ENCODE data around the gene PRPF6.

PRPF6 gene

DNA sequence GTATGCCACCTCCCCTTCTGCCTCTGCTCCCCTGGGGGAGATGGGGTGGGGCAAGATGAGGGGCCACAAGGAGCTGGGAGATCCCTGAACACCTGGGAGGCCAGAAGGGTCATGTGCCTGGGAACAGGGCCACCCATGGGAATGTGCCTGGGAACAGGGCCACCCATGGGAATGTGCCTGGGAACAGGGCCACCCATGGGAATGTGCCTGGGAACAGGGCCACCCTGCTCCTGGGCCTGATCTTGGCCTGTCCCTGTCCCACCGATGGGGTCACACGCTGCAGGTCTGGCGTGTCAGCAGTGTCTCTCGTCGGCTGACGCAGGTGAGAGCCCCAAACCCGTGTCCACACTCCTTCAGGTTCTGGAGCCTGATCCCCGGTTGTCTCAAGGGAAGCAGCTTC lies 94.0 kb downstream of the PRPF6 start:
- H3K4me3 ChIP-seq (ENCODE audit: low read depth, low read length), result no peak overlapping the region

DNA sequence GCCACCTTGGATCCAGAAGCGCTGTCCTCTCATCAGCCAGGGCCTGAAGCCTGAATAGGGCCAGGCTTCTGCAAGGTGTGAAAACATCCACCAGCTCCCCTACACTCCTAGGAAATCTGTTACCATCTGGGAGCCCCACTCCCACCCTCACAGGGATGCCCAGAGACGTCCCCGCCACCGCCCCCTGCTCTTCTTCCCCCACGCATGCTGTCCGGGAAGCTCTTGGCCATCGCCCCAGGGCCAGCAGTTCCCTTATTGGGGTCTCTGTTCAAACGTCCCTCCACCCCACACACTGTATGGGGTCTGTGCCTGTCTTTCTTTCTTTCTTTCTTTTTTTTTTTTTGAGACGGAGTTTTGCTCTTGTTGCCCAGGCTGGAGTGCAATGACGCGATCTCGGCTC lies 94.6 kb downstream of the PRPF6 start:
- H3K4me3 ChIP-seq (ENCODE audit: low read depth, low read length), result no peak overlapping the region

DNA sequence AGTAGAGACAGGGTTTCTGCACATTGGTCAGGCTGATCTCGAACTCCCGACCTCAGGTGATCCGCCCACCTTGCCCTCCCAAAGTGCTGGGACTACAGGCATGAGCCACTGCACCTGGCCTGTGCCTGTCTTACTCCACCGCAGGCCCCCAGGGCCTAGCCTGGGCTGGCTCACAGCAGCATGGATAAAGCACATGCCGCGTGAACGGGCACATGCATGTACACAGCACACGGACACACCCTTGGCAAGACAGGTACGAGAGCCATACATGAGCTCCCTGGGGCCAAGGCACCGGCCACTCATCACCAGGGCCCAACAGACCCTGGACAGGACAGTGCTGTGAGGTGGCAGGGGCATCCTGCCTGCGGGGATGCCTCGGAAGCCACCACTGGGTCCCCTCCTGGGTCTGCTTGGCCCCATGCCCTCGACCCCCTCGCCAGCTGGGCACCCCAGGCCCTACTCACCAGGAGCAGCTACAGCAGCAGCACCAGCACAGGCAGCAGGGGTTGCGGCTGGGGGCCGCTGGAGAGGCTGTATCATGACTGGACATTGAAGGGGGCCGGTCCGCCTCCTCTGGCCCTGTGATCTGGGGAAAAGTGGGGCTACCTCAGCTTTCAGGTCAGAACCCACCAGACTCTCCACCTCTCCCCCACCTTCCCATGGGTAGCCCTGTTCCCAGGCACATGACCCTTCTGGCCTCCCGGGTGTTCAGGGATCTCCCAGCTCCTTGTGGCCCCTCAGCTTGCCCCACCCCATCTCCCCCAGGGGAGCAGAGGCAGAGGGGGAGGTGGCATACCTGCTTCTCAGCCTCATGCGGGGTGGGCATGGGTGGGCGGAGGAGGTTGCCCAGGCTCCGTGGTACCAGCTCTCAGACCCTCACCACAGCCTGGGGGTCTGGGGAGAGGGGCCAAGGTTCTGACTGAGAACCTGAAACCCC lies 95.4 kb downstream of the PRPF6 start:
- H3K4me3 ChIP-seq (ENCODE audit: low read depth, low read length), result no peak overlapping the region

DNA sequence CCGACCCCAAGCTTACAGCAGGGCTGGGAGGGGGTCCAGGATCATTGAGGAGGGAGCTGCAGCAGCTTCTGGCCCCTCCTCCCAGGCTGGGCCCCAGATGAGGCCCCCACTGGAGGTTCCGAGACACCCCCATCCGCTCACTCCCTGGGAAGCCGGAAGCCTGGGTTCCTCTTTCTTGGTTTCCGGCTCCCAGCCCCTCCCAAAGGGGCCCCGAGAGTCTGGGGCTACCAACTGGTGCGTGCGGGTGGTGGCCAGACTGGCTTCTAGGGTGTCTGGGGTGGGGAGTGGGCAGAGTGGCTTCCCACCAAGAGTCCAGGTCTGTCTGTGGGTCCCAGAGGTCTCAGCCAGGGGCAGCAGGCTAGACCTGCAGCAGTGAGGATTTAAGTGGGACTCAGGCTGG lies 96.2 kb downstream of the PRPF6 start:
- H3K4me3 ChIP-seq (ENCODE audit: low read depth, low read length), result no peak overlapping the region

DNA sequence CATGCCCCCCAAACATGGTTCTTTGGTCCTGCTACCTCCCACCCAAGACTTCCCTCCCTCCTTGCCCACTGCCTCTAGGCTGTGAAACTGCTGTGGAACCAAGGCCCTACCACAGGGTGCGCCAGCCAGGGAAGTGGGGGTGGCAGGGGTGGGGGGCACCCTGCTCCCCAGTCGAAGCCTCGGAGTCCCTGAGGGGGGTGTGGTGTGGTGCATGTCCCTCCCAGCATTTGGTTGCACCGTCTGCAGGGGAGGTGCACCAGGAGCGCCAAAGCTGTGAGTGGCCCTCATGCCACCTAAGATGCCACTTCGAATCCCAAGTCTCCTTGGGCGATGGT lies 96.6 kb downstream of the PRPF6 start:
- no peak overlapping the region for H3K4me3 ChIP-seq (ENCODE audit: low read depth, low read length)

DNA sequence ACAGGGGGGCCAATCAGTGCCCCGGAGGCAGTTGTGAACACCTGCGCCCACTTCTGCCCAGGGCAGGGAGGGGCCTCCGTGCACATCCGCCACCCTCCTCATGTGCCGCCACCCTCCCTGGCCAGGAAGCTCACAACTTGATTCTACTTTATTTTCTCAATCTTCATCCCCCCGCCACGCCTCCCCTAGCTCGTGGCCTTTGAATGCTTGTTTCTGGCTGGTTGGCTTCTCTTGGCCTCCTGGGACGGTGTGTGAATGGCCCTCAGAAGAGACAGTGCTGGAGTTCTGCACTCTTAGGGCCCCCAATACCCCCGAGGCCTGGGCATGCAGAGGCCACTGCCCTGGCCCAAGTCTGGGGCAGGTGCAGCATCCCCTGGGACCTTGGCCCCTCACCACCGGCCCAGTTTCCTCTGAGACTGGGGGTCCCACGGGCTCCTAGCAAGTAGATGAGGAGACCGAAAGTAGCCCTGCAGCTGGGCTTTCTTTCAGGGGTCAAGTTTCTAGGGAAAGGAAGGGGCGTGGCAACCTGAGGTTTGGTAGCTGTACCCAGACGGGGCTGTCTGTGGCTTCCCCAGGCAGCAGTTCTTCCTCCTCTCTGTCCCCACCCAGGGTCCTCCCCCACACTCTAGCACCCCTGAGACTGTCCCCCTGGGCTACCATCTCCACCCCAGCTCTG lies 97.1 kb downstream of the PRPF6 start:
- H3K4me3 ChIP-seq (ENCODE audit: low read depth, low read length), result no peak overlapping the region

DNA sequence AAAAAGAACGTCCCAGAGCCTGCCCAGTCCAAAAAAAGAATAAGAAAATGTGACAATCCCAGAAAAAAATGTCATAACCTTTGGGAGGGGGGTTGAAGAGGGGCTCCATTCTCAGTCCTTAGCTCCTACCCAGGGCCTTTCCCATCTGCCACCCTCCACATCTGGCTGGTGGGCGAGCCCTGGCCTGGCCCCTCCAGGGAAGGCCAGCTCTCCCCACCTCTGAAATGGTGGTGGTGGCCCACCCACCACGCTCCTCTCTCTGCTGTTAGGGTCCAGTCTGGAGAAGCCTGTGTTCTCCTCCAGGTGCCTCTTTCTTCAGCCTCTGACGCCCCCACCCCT lies 98.0 kb downstream of the PRPF6 start:
- peak overlapping the region; percentile 56 for H3K4me3 ChIP-seq (ENCODE audit: low read depth, low read length)

DNA sequence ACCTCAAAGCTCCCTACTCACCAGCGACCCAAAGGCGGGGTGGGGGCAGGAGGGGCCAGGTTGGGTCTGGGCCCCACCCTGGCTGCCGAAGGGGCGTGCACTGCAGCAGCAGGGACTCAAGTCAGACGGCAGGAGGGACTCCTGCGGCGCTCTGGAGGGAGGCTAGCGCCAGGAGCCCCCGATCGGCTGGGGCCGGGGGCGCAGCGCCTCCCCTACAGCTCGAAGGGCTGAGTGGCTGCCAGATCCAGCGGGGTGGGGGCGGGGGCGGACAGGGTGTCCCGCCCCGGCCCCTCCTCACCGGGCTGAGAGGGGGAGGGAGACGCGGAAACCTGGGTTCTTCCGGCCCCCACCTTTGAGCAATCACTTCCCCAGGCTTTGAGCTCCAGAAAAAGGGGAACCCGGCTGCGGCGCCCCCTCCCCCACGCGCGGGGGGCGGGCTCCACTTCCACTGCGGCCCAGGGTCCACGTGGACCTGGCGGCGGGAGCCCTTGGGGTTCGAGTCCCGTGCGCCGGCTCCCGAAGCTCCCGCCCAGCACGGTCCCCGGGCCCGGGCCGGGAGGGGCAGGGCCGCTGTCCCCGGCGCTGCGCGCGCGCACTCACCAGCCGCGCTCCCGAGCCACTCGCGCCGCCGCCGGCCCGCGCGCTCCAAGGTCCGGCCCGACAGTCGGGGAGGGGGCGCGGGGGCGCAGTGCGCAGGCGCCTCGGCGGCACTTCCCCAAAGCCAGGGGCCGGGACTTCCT lies 98.5 kb downstream of the PRPF6 start, which contains the start of gene RGS19:
Gene RGS19 (minus strand): TSS at position 246 of the 740 bp plus-strand sequence. CDS start 2,632 bp downstream, outside the sequence.
- peak within 1 kb of the TSS; percentile 56 for H3K4me3 ChIP-seq (ENCODE audit: low read depth, low read length)

DNA sequence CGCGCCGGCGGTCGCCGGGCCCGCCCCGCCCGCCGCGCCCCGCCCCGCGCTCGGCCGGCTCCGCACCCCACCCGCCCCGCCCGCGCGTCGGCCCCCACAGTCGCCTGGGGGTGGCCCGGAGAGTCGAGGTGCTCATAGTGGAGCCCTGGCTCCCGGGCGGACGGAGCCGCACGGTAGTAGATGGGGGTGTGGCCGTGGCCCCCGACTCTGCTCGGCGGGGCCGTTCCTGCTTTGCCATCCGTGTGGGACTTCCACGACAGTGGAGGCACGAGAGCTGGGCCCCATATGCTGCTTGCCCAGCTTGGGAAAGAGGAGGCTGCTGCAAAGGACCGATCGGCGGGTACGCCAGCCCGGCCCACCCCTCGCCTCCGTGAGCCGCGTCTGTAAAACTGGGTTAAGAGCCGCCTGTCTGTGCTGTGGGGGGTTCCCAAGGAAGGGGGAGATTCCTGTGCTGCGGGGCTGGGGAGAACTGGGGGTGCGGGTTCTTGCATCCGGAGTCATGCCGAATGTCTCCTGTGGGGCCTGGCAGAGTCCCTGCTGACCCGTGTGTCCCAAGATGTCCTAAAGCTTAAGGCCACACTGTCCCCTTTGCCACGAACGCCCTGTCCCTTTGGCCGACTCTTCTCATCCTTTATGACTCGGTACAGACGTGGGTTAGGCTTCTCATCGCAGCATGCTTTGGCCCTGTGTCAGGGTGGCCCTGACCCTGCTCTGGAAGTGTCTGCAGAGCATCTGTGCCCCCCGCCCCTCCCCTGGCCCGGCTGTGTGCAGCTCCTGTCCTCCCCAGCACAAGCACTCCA lies 99.3 kb downstream of the PRPF6 start, which contains the start of gene OPRL1:
Gene OPRL1 (plus strand): TSS at position 70 of the 800 bp plus-strand sequence. CDS start 12,639 bp downstream, outside the sequence.
- H3K4me3 ChIP-seq (ENCODE audit: low read depth, low read length), result peak within 1 kb of the TSS; percentile 56

DNA sequence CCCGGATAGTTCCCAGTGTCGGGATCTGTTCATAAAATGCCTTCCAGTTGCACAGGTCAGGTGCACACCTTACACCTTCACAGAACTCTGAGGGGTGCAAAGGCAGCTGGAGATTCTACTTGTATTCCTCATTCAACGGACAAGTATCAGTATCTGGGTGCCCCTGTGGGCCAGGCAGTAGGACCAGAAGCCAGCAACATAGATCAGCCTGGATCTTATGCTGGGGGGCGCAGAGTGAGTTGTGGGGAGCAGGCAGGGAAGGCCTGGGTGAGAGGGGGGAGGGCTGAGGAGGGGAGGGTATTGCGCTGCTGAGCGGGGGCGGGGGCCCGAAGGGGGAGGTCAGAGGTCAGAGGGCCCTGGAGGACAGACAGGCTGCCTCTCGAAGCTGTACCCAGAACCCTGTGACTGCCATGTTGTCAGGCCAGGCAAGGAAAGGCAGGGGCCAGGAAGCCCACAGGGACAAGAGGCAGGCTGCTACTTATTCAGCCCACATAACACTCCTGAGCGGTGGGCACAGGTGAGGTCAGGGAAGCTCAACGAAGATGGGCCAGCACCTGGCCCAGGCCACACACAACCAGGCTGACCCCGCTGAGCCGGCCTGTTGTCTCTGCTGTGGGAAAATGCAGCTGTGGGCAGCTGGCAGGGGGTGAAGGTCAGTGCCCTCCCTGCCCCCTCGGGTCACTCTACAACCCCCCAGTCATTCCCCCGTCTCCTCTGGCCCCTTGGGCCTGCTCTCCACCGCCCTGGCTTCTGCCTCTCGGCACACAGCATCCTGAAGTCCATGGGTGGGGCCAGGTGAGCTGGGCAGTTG lies 100.1 kb downstream of the PRPF6 start:
- no peak overlapping the region for H3K4me3 ChIP-seq (ENCODE audit: low read depth, low read length)

DNA sequence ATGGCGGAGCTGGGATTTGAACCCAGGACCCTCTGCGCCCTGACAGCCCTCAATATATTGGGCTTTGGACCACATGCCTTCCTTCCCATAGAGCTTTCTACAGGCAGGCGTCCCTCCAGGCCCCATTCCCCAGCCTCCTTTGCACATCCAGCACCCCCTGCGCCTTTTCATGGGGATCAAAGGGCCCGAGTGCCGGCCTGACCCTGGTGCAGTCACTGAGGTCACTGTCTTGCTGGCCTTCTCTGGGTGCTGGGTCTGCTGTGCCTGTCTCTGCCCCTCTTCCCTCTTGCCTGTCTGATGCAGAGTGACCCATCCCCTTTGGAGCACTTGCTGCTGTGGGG lies 100.7 kb downstream of the PRPF6 start:
- no peak overlapping the region for H3K4me3 ChIP-seq (ENCODE audit: low read depth, low read length)

DNA sequence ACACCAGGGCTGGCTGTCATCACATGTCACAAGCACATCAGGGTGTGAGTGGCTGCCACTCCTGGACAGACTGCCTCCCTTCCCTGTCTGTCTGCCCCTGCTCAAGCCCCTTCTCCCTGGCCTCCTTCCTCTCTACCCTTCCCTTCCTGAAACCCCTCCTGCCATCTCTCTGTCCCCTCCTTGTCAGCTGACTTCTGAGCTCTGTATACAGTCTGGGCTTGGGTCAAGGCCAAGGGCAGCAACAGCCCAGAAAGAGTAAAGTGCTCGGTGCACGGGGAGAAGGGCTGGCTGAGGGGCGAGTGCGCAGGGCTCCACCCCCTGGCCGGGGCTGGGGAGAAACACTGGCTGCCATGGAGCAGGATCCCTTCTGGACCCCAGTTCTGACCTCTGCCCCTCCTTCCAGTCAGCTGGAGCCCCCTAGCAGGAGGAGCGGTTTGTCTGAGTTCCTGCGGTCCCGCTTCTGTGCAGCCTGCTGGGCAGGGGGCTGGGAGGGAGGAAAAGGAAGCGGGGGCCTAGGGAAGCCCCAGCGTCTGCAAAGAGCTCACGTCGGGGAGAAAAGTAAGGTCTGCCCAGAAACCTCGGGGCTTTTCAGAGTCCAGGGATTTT lies 101.3 kb downstream of the PRPF6 start:
- no peak overlapping the region for H3K4me3 ChIP-seq (ENCODE audit: low read depth, low read length)

All from iPS-11a (cell line).